Measurements from ENCODE around the gene MRC1. TPM values are rescaled to one million over a fixed set of nuclear protein-coding genes. Genes with fewer than 3 reads are reported as not detected.
A peak's percentile ranks its signal among the peaks of the same experiment; 100 is the strongest.

The MRC1 gene
- 0.12 and 0.44 TPM in 2 replicates for total RNA-seq
- 0.30 TPM for total RNA-seq (2013)
- polyA plus RNA-seq, result not detected in 2 replicates
- polyA minus RNA-seq, result not detected in 2 replicates

GRCh38 chr10:17808971-17809841 is at the start of gene MRC1:
Gene MRC1, plus strand, starts transcription at chr10:17809348. Its CDS starts 118 bp downstream, at chr10:17809466.
- Histone ChIP-seq H4K20me1 (ENCODE audit: control insufficient read depth, insufficient read depth, low read length, poor library complexity, severe bottlenecking) (no peaks in the 10 kb centered on the region), H3K27me3 (replicated peaks in 1 of 4; ENCODE audit: control extremely low read depth in 1 of 4, control insufficient read depth in 3 of 4, insufficient read depth in 4 of 4, low read length in 3 of 4) (peaks cover 0 to 9% (median 2%) of the 10 kb centered on the region in 4 experiments), H3K9me3 (ENCODE audit: control extremely low read depth in 1 of 3, control insufficient read depth in 2 of 3, insufficient read depth in 1 of 3, low read length in 2 of 3) (no peaks in the 10 kb centered on the region), H2AFZ (ENCODE audit: insufficient read depth, low read depth, low read length, poor library complexity, severe bottlenecking) (peak within 1 kb of the TSS; percentile 44), H3K9ac (ENCODE audit: low read length) (no peak within 1 kb of the TSS), H3K27ac (ENCODE audit: low read length in 2 of 2) (no peak within 1 kb of the TSS), H3K4me2 (replicated peaks; ENCODE audit: low read depth, low read length, poor library complexity, severe bottlenecking) (peak within 1 kb of the TSS; percentile 39), H3K79me2 (ENCODE audit: control insufficient read depth, insufficient read depth, low read length) (no peaks in the 10 kb centered on the region), H3K4me1 (ENCODE audit: control insufficient read depth in 2 of 2, insufficient read depth in 2 of 2, low read length in 2 of 2) (peaks cover 10 to 17% of the 10 kb centered on the region in 2 donors), H3K4me3 (ENCODE audit: control extremely low read depth in 1 of 5, extremely low read depth in 1 of 5, insufficient read depth in 1 of 5, low read depth in 2 of 5, low read length in 4 of 5) (no peak within 1 kb of the TSS), H3K36me3 (replicated peaks in 1 of 2; ENCODE audit: control extremely low read depth in 1 of 2, control insufficient read depth in 1 of 2, extremely low read depth in 1 of 2, insufficient read depth in 2 of 2, low read length in 1 of 2) (no peaks in the 10 kb centered on the region)
- H3K27me3 Mint-ChIP-seq, result peaks cover 37% of the 10 kb centered on the region
- no peak within 1 kb of the TSS for H3K27ac Mint-ChIP-seq
- POLR2A ChIA-PET, result no interaction called here
- H3K4me3 Mint-ChIP-seq, result no peak within 1 kb of the TSS
- TF ChIP-seq CTCF (IDR thresholded peaks at IDR 0.05) (no peak), EZH2 (IDR thresholded peaks at IDR 0.05; ENCODE audit: borderline replicate concordance, insufficient read depth, low read depth, low read length, poor library complexity, severe bottlenecking) (no peak)
- intact Hi-C loops (cut with micrococcal nuclease), result no loop called here
- 28% methylated on average over 21 of the region's 23 CpGs for WGBS (ENCODE audit: insufficient coverage)
- CTCF ChIA-PET, result interaction anchor here (0.7 kb wide), 1 partner anchor 1033 kb away, joined by 3 read pairs; no protein-coding TSS in a partner anchor
- ATAC-seq (ENCODE audit: low read depth), result no peak
- H3K4me1 Mint-ChIP-seq, result peaks cover 18% of the 10 kb centered on the region
- no peak for DNase-seq
- no peaks in the 10 kb centered on the region for H3K9me3 Mint-ChIP-seq (ENCODE audit: insufficient read depth)

GRCh38 chr10:17764142-17764541 is 45.0 kb upstream of the MRC1 start:
- Histone ChIP-seq H3K4me2 (replicated peaks; ENCODE audit: low read depth, low read length, poor library complexity, severe bottlenecking) (no peak overlapping the region), H3K27me3 (replicated peaks in 1 of 4; ENCODE audit: control extremely low read depth in 1 of 4, control insufficient read depth in 3 of 4, insufficient read depth in 4 of 4, low read length in 3 of 4) (no peaks in the 10 kb centered on the region), H3K4me3 (ENCODE audit: control extremely low read depth in 1 of 5, extremely low read depth in 1 of 5, insufficient read depth in 1 of 5, low read depth in 2 of 5, low read length in 4 of 5) (no peak overlapping the region), H3K36me3 (replicated peaks in 1 of 2; ENCODE audit: control extremely low read depth in 1 of 2, control insufficient read depth in 1 of 2, extremely low read depth in 1 of 2, insufficient read depth in 2 of 2, low read length in 1 of 2) (no peaks in the 10 kb centered on the region), H3K4me1 (ENCODE audit: control insufficient read depth in 2 of 2, insufficient read depth in 2 of 2, low read length in 2 of 2) (no peaks in the 10 kb centered on the region), H3K27ac (ENCODE audit: low read length in 2 of 2) (no peak overlapping the region), H2AFZ (ENCODE audit: insufficient read depth, low read depth, low read length, poor library complexity, severe bottlenecking) (no peak overlapping the region), H3K9me3 (ENCODE audit: control extremely low read depth in 1 of 3, control insufficient read depth in 2 of 3, insufficient read depth in 1 of 3, low read length in 2 of 3) (peaks cover 0 to 3% (median 0%) of the 10 kb centered on the region in 3 donors), H3K79me2 (ENCODE audit: control insufficient read depth, insufficient read depth, low read length) (no peaks in the 10 kb centered on the region), H4K20me1 (ENCODE audit: control insufficient read depth, insufficient read depth, low read length, poor library complexity, severe bottlenecking) (no peaks in the 10 kb centered on the region), H3K9ac (ENCODE audit: low read length) (no peak overlapping the region)
- no peak for ATAC-seq (ENCODE audit: low read depth)
- DNase-seq, result no peak
- CTCF ChIA-PET, result interaction anchor here (1.0 kb wide), 1 partner anchor 20 kb away, joined by 3 read pairs; no protein-coding TSS in a partner anchor
- no peaks in the 10 kb centered on the region for H3K4me1 Mint-ChIP-seq
- H3K27me3 Mint-ChIP-seq, result peaks cover 11% of the 10 kb centered on the region
- H3K27ac Mint-ChIP-seq, result no peak overlapping the region
- intact Hi-C loops (cut with micrococcal nuclease), result no loop called here
- POLR2A ChIA-PET, result no interaction called here
- WGBS (ENCODE audit: insufficient coverage), result 96% methylated on average over 2 of the region's 4 CpGs
- H3K4me3 Mint-ChIP-seq, result no peak overlapping the region
- TF ChIP-seq CTCF (IDR thresholded peaks at IDR 0.05), result no peak
- TF ChIP-seq EZH2 (IDR thresholded peaks at IDR 0.05; ENCODE audit: borderline replicate concordance, insufficient read depth, low read depth, low read length, poor library complexity, severe bottlenecking), result no peak
- peaks cover 8% of the 10 kb centered on the region for H3K9me3 Mint-ChIP-seq (ENCODE audit: insufficient read depth)

Data from B cell (primary cell).